Endothelial cell of hepatic sinusoid (primary cell): Measurements from ENCODE around the gene ATP5MC2.
"Not testable (repeated sequence)": the region's sequence is repeated elsewhere in the genome, so short reads cannot be mapped to it uniquely, and the experiment has no call there.

ENCODE experiments used
- in situ Hi-C: cut with HindIII; loops from 2 replicates; pipeline ENCODE4 v1.10.0; 2017; ENCODE audit warnings: low sequenced_read_pairs

The ATP5MC2 gene

GRCh38 chr12:53675701-53676607 lies at the start of gene ATP5MC2:
TSS of gene ATP5MC2 (minus strand) at chr12:53676083. CDS start at chr12:53672614, 3,469 bp downstream.
- in situ Hi-C loops, result loop anchor here (5.0 to 10.0 kb wide), 2 partner anchors 104 to 121 kb away; no protein-coding TSS in a partner anchor

- in situ Hi-C loops, result no loop called here
These were observed 46.7 kb upstream of the ATP5MC2 start for GRCh38 chr12:53722450-53723041.

GRCh38 chr12:53720946-53721345 lies 45.1 kb upstream of the ATP5MC2 start:
- in situ Hi-C loops, result no loop called here

GRCh38 chr12:53719649-53720048 lies 43.8 kb upstream of the ATP5MC2 start:
- in situ Hi-C loops, result no loop called here

GRCh38 chr12:53718567-53718966 lies 42.7 kb upstream of the ATP5MC2 start:
- in situ Hi-C loops, result not testable (repeated sequence)

GRCh38 chr12:53717319-53717718 lies 41.4 kb upstream of the ATP5MC2 start:
- in situ Hi-C loops, result no loop called here

GRCh38 chr12:53714004-53714403 lies 38.1 kb upstream of the ATP5MC2 start:
- in situ Hi-C loops, result no loop called here

GRCh38 chr12:53713516-53713915 lies 37.6 kb upstream of the ATP5MC2 start:
- in situ Hi-C loops, result no loop called here

GRCh38 chr12:53712059-53712643 lies 36.3 kb upstream of the ATP5MC2 start:
- in situ Hi-C loops, result no loop called here

GRCh38 chr12:53710091-53710490 lies 34.2 kb upstream of the ATP5MC2 start:
- in situ Hi-C loops, result no loop called here

- in situ Hi-C loops, result no loop called here
These were observed 33.8 kb upstream of the ATP5MC2 start for GRCh38 chr12:53709671-53710070.

GRCh38 chr12:53706080-53706479 lies 30.2 kb upstream of the ATP5MC2 start:
- in situ Hi-C loops, result no loop called here

- in situ Hi-C loops, result loop anchor here (5.0 kb wide), 1 partner anchor 44 kb away; no protein-coding TSS in a partner anchor
These were observed 27.9 kb upstream of the ATP5MC2 start for GRCh38 chr12:53703756-53704155.

- in situ Hi-C loops, result loop anchor here (5.0 kb wide), 1 partner anchor 46 kb away; no protein-coding TSS in a partner anchor
These were observed 25.8 kb upstream of the ATP5MC2 start for GRCh38 chr12:53701518-53702264.

GRCh38 chr12:53700567-53700966 lies 24.7 kb upstream of the ATP5MC2 start:
- in situ Hi-C loops, result loop anchor here (5.0 kb wide), 1 partner anchor 47 kb away; no protein-coding TSS in a partner anchor

- in situ Hi-C loops, result loop anchor here (5.0 kb wide), 1 partner anchor 48 kb away; no protein-coding TSS in a partner anchor
These were observed 23.8 kb upstream of the ATP5MC2 start for GRCh38 chr12:53699678-53700025.

- in situ Hi-C loops, result no loop called here
These were observed 23.2 kb upstream of the ATP5MC2 start for GRCh38 chr12:53698948-53699677.

GRCh38 chr12:53696655-53697331 lies 20.9 kb upstream of the ATP5MC2 start:
- in situ Hi-C loops, result no loop called here

GRCh38 chr12:53696285-53696654 lies 20.4 kb upstream of the ATP5MC2 start:
- in situ Hi-C loops, result no loop called here
